ENCODE results near the gene LEMD2. TPM values are rescaled to one million over a fixed set of nuclear protein-coding genes. Genes with fewer than 3 reads are reported as not detected.
A peak's percentile ranks its signal among the peaks of the same experiment; 100 is the strongest.

The LEMD2 gene
- total RNA-seq, 1 donor from 2014 or later = 61.5 TPM

- DNase-seq = peak; percentile 43
- Histone ChIP-seq H3K27ac (no peak overlapping the region), H3K4me3 (no peak overlapping the region), H3K27me3 (no peaks in the 10 kb centered on the region), H3K4me1 (peaks cover 9% of the 10 kb centered on the region), H3K9me3 (no peaks in the 10 kb centered on the region), H3K36me3 (no peaks in the 10 kb centered on the region)
- no peak for TF ChIP-seq CTCF (IDR thresholded peaks at IDR 0.05)
- intact Hi-C loops (cut with DNase I) = no loop called here
- peak; percentile 23 for ATAC-seq
Observed at GRCh38 chr6:33723371-33724085, 65.4 kb downstream of the LEMD2 start.

- no peaks in the 10 kb centered on the region for H3K9me3 ChIP-seq
- H3K36me3 ChIP-seq = no peaks in the 10 kb centered on the region
- TF ChIP-seq CTCF (IDR thresholded peaks at IDR 0.05) = no peak
- no peak overlapping the region for H3K4me3 ChIP-seq
- no peaks in the 10 kb centered on the region for H3K27me3 ChIP-seq
- DNase-seq (peak; percentile 39), ATAC-seq (no peak)
- intact Hi-C loops (cut with DNase I) = no loop called here
- H3K4me1 ChIP-seq = peaks cover 20% of the 10 kb centered on the region
- H3K27ac ChIP-seq = no peak overlapping the region
Observed at GRCh38 chr6:33722103-33722623, 66.8 kb downstream of the LEMD2 start.

- DNase-seq = no peak
- no peak for ATAC-seq
- H3K27ac ChIP-seq = no peak overlapping the region
- H3K4me3 ChIP-seq = no peak overlapping the region
- no peaks in the 10 kb centered on the region for H3K27me3 ChIP-seq
- H3K36me3 ChIP-seq = no peaks in the 10 kb centered on the region
- no peaks in the 10 kb centered on the region for H3K9me3 ChIP-seq
- no peak for TF ChIP-seq CTCF (IDR thresholded peaks at IDR 0.05)
- H3K4me1 ChIP-seq = peaks cover 25% of the 10 kb centered on the region
- intact Hi-C loops (cut with DNase I) = no loop called here
Observed at GRCh38 chr6:33721508-33721907, 67.4 kb downstream of the LEMD2 start.

Other genes with a start within 250 kb of the LEMD2 start
- 19.1 TPM for gene BAK1, start 208.9 kb downstream of the LEMD2 start, total RNA-seq
- 111 TPM for gene ITPR3, start 167.8 kb downstream of the LEMD2 start, total RNA-seq
- 40.6 TPM for gene UQCC2, start 77.4 kb downstream of the LEMD2 start, total RNA-seq
- 4.6 TPM for gene IP6K3, start 42.2 kb downstream of the LEMD2 start, total RNA-seq
- not detected for gene MLN, start 14.9 kb upstream of the LEMD2 start, total RNA-seq